ENCODE data around the gene DZIP1. TPM values are rescaled to one million over a fixed set of nuclear protein-coding genes. Genes with fewer than 3 reads are reported as not detected.

DZIP1 gene
- total RNA-seq, 4 donors from 2014 or later: 2.5 to 61.9 (median 5.2) TPM

DNA sequence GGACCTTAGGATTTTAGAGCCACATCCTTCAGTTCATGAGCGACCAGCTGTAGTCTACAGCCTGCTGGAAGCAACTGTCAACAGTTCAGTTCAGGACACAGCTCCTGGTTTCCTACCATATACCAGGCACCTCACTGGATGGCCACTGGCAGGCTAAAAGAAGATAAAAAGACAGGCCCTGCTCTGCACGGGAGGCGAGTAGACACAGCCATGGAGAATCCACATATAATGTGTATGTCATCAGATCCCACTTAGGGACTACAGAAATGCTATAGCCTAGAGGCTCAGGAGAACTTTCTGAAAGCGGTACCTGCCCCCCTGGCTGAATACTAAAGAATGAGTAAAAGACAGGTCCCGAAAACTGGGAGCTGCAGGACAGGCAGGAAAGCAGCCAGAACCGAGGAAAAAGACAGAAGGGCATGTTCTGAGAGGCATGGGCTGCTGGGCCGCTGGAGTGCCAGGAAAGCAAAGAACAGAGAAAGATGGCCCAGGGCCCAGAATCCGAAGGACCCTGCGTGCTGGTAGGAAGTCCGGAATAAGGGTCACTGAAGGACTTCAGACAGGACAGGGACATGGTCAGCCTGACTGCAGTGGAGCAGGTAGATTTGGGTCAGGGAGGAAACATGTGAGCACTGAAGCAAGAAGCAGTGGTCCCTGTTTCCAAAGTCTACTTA lies 23.5 kb downstream of the DZIP1 start:
- Histone ChIP-seq H3K27ac (no peak overlapping the region), H3K4me1 (no peaks in the 10 kb centered on the region), H3K9me3 (no peaks in the 10 kb centered on the region), H3K36me3 (peaks cover 0 to 10% (median 0%) of the 10 kb centered on the region in 3 donors), H3K27me3 (no peaks in the 10 kb centered on the region), H3K4me3 (no peak overlapping the region)
- no peak for TF ChIP-seq POLR2A (IDR thresholded peaks at IDR 0.05)
- TF ChIP-seq, protein P1, sequence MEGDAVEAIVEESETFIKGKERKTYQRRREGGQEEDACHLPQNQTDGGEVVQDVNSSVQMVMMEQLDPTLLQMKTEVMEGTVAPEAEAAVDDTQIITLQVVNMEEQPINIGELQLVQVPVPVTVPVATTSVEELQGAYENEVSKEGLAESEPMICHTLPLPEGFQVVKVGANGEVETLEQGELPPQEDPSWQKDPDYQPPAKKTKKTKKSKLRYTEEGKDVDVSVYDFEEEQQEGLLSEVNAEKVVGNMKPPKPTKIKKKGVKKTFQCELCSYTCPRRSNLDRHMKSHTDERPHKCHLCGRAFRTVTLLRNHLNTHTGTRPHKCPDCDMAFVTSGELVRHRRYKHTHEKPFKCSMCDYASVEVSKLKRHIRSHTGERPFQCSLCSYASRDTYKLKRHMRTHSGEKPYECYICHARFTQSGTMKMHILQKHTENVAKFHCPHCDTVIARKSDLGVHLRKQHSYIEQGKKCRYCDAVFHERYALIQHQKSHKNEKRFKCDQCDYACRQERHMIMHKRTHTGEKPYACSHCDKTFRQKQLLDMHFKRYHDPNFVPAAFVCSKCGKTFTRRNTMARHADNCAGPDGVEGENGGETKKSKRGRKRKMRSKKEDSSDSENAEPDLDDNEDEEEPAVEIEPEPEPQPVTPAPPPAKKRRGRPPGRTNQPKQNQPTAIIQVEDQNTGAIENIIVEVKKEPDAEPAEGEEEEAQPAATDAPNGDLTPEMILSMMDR (IDR thresholded peaks at IDR 0.05): no peak
- DNase-seq: no peak

DNA sequence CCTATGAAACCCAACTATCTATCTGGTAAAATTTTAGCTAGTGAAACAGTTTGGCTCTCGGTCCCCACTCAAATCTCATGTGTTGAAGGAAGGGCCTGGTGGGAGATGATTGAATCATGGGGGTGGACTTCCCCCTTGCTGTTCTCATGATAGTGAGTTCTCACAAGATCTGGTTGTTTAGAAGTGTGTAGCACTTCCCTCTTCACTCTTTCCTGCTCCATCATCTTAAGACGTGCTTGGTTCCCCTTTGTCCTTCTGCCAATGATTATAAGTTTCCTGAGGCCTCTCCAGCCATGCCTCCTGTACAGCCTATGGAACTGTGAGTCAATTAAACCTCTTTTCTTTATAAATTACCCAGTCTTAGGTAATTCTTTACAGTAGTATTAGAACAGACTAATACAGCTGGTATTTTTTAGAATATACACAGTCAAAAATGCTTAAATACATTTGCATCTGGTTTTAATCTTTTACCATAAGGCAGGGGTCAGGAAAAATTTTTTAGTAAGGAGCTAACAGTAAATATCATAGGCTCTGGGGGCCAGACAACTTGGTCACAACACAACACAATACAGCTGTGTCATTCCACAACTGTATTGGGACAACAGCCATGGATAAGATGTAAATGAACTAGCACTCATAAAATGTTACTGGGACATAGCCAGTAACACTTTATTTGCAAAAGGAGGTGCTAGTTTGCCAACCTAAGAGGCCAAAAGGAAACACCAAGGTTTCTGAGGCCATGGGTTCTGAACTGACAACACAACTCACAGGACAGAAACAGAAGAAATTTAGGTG lies 24.3 kb downstream of the DZIP1 start:
- DNase-seq: no peak
- TF ChIP-seq, protein P1 (IDR thresholded peaks at IDR 0.05): no peak
- no peak for TF ChIP-seq POLR2A (IDR thresholded peaks at IDR 0.05)
- no peaks in the 10 kb centered on the region for H3K4me1 ChIP-seq
- no peak overlapping the region for H3K27ac ChIP-seq
- peaks cover 0 to 10% (median 0%) of the 10 kb centered on the region in 3 donors for H3K36me3 ChIP-seq
- H3K4me3 ChIP-seq: no peak overlapping the region
- no peaks in the 10 kb centered on the region for H3K27me3 ChIP-seq
- H3K9me3 ChIP-seq: no peaks in the 10 kb centered on the region

- Histone ChIP-seq H3K36me3 (no peaks in the 10 kb centered on the region), H3K27ac (no peak overlapping the region), H3K27me3 (no peaks in the 10 kb centered on the region), H3K9me3 (no peaks in the 10 kb centered on the region), H3K4me3 (no peak overlapping the region), H3K4me1 (no peaks in the 10 kb centered on the region)
- DNase-seq: no peak
- no peak for TF ChIP-seq POLR2A (IDR thresholded peaks at IDR 0.05)
- TF ChIP-seq, protein P1 (IDR thresholded peaks at IDR 0.05): no peak
These were observed 29.0 kb downstream of the DZIP1 start for GRCh38 chr13:95615539-95615938.

GRCh38 chr13:95614641-95615245 lies 29.8 kb downstream of the DZIP1 start:
- no peaks in the 10 kb centered on the region for H3K27me3 ChIP-seq
- no peak for DNase-seq

DNA sequence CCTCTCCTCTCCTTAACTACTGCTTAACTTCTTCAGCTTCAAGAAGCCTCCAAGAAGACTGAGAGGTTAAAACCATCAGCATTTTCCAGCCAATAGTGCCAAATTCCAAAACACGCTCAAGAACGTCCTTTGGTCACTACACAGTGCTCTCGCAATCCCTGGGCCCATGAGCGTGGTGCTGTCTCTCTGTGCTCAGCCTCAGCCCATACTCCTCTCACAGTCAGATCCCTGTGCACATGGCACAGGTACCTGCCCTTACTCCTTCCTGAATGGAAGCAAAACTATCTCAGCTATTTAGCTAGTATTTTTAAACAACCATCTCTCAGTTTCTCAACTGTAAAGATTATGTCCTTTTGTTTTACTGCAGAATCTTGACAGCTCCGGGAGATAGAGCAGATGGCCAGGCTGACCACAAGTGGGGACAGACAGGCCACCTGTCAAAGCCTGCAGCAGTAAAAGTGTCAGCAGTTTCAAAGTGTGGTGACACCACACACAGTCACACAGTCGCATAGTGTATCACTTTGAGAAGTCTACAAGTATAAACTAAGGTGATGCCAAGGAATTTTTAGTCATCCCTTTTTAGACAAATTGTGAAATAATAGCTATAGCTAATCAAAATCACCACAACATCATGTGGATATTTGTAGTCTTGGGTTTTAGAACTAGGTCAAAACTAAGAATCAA lies 35.7 kb downstream of the DZIP1 start:
- H3K4me1 ChIP-seq: no peaks in the 10 kb centered on the region
- H3K27ac ChIP-seq: no peak overlapping the region
- no peak for TF ChIP-seq POLR2A (IDR thresholded peaks at IDR 0.05)
- TF ChIP-seq, protein P1 (IDR thresholded peaks at IDR 0.05): no peak
- no peak overlapping the region for H3K4me3 ChIP-seq
- H3K36me3 ChIP-seq: no peaks in the 10 kb centered on the region
- no peak for DNase-seq
- H3K9me3 ChIP-seq: no peaks in the 10 kb centered on the region
- no peaks in the 10 kb centered on the region for H3K27me3 ChIP-seq

More at GRCh38 chr13:95614641-95615245, 29.8 kb downstream of the DZIP1 start:
- Histone ChIP-seq H3K4me3 (no peak overlapping the region), H3K27ac (no peak overlapping the region), H3K9me3 (no peaks in the 10 kb centered on the region), H3K36me3 (no peaks in the 10 kb centered on the region), H3K4me1 (no peaks in the 10 kb centered on the region)
- TF ChIP-seq POLR2A (IDR thresholded peaks at IDR 0.05): no peak
- TF ChIP-seq, protein P1 (IDR thresholded peaks at IDR 0.05): no peak
